ENCODE results near the gene UPP1. TPM values are rescaled to one million over a fixed set of nuclear protein-coding genes. Genes with fewer than 3 reads are reported as not detected.

Gene UPP1
- total and polyA plus RNA-seq, 4 donors, result 6.1 to 282 (median 82.9) TPM

DNA sequence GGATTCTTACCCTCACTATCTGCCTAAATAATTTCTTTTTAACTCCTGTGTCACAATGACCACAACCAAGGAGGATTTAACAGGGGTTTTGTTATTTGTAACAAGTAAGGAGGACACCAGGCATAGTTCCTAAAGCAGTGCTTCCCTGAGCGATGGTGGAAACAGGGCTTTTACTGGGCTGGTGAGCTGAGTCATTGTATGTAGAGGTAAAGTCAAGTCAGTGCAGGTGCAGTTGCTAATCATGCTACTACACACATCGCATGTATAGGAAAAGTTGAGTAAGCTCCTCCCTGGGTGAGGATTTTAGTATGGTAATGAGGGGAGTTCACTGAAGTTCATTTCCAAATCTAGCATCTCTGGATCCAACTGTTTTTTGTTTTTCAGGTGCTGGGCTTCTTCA, 59.2 kb downstream of the UPP1 start:
- Histone ChIP-seq H3K27me3 (ENCODE audit: control insufficient read depth in 3 of 3, insufficient read depth in 3 of 3, low read length in 2 of 3) (no peaks in the 10 kb centered on the region), H3K4me3 (no peak overlapping the region), H3K36me3 (ENCODE audit: control insufficient read depth in 4 of 4, insufficient read depth in 4 of 4, low read length in 4 of 4) (no peaks in the 10 kb centered on the region), H3K9ac (ENCODE audit: insufficient read depth in 1 of 2, low read length in 2 of 2) (no peak overlapping the region), H3K27ac (ENCODE audit: low read depth in 1 of 2, low read length in 1 of 2) (no peak overlapping the region), H3K9me3 (ENCODE audit: control insufficient read depth in 4 of 4, insufficient read depth in 3 of 4, low read length in 3 of 4) (peaks cover 0 to 7% (median 0%) of the 10 kb centered on the region in 4 donors), H3K4me1 (ENCODE audit: control insufficient read depth in 5 of 5, insufficient read depth in 5 of 5, low read length in 5 of 5) (no peaks in the 10 kb centered on the region)
- TF ChIP-seq, protein P1, sequence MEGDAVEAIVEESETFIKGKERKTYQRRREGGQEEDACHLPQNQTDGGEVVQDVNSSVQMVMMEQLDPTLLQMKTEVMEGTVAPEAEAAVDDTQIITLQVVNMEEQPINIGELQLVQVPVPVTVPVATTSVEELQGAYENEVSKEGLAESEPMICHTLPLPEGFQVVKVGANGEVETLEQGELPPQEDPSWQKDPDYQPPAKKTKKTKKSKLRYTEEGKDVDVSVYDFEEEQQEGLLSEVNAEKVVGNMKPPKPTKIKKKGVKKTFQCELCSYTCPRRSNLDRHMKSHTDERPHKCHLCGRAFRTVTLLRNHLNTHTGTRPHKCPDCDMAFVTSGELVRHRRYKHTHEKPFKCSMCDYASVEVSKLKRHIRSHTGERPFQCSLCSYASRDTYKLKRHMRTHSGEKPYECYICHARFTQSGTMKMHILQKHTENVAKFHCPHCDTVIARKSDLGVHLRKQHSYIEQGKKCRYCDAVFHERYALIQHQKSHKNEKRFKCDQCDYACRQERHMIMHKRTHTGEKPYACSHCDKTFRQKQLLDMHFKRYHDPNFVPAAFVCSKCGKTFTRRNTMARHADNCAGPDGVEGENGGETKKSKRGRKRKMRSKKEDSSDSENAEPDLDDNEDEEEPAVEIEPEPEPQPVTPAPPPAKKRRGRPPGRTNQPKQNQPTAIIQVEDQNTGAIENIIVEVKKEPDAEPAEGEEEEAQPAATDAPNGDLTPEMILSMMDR (IDR thresholded peaks at IDR 0.05; ENCODE audit: control extremely low read depth, extremely low read depth), result no peak
- DNase-seq (no peak), ATAC-seq (ENCODE audit: insufficient read depth, low FRiP score) (no peak)
- 89 to 94% methylated on average over 2 of the region's 2 CpGs for WGBS, 2 donors

DNA sequence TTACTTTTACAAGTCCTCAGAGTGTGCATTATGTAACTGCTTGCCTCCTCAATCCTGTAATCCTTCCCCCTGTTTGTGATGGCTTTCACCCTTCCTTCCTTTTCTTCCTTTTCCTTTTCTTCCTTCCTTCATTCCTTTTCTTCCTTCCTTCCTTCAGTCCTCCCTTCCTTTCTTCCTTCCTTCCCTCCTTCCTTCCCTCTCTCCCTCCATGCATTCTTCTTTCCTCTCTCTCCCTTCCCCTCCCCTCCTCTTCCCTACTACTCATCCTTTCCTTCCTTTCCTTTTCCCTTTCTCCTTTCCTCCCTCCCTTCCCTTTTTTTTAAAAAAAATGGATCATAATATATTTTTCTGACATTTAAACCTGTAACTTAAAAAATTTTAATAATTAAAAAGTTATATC, 60.0 kb downstream of the UPP1 start:
- Histone ChIP-seq H3K36me3 (ENCODE audit: control insufficient read depth in 4 of 4, insufficient read depth in 4 of 4, low read length in 4 of 4) (no peaks in the 10 kb centered on the region), H3K4me1 (ENCODE audit: control insufficient read depth in 5 of 5, insufficient read depth in 5 of 5, low read length in 5 of 5) (no peaks in the 10 kb centered on the region), H3K9ac (ENCODE audit: insufficient read depth in 1 of 2, low read length in 2 of 2) (no peak overlapping the region), H3K27ac (ENCODE audit: low read depth in 1 of 2, low read length in 1 of 2) (no peak overlapping the region), H3K27me3 (ENCODE audit: control insufficient read depth in 3 of 3, insufficient read depth in 3 of 3, low read length in 2 of 3) (no peaks in the 10 kb centered on the region), H3K9me3 (ENCODE audit: control insufficient read depth in 4 of 4, insufficient read depth in 3 of 4, low read length in 3 of 4) (peaks cover 0 to 7% (median 0%) of the 10 kb centered on the region in 4 donors), H3K4me3 (no peak overlapping the region)
- ATAC-seq (ENCODE audit: insufficient read depth, low FRiP score), result no peak
- TF ChIP-seq, protein P1 (IDR thresholded peaks at IDR 0.05; ENCODE audit: control extremely low read depth, extremely low read depth), result no peak
- DNase-seq, result no peak

DNA sequence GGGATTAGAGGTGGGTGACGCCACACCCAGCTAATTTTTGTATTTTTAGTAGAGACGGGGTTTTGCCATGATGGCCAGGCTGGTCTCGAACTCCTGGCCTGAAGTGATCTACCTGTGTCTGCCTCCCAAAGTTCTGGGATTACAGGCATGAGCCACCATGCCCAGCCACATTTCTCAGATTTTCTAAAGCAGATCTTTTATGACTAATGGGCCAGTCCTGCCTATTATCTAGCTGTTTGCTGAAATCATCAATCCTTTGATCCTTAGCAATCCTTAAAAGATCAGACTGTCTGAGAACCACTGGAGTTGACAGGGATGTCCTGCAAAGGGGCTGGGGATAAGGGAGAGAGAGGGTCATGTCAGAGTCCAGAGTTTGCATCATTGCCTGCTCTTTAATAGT, 61.0 kb downstream of the UPP1 start:
- no peaks in the 10 kb centered on the region for H3K27me3 ChIP-seq (ENCODE audit: control insufficient read depth in 3 of 3, insufficient read depth in 3 of 3, low read length in 2 of 3)
- H3K36me3 ChIP-seq (ENCODE audit: control insufficient read depth in 4 of 4, insufficient read depth in 4 of 4, low read length in 4 of 4), result no peaks in the 10 kb centered on the region
- DNase-seq (no peak), ATAC-seq (ENCODE audit: insufficient read depth, low FRiP score) (no peak)
- peaks cover 0 to 7% (median 0%) of the 10 kb centered on the region in 4 donors for H3K9me3 ChIP-seq (ENCODE audit: control insufficient read depth in 4 of 4, insufficient read depth in 3 of 4, low read length in 3 of 4)
- H3K4me1 ChIP-seq (ENCODE audit: control insufficient read depth in 5 of 5, insufficient read depth in 5 of 5, low read length in 5 of 5), result no peaks in the 10 kb centered on the region
- WGBS, 2 donors, result 94 to 95% methylated on average over 3 of the region's 3 CpGs
- H3K27ac ChIP-seq (ENCODE audit: low read depth in 1 of 2, low read length in 1 of 2), result no peak overlapping the region
- TF ChIP-seq, protein P1 (IDR thresholded peaks at IDR 0.05; ENCODE audit: control extremely low read depth, extremely low read depth), result no peak
- no peak overlapping the region for H3K4me3 ChIP-seq
- no peak overlapping the region for H3K9ac ChIP-seq (ENCODE audit: insufficient read depth in 1 of 2, low read length in 2 of 2)

DNA sequence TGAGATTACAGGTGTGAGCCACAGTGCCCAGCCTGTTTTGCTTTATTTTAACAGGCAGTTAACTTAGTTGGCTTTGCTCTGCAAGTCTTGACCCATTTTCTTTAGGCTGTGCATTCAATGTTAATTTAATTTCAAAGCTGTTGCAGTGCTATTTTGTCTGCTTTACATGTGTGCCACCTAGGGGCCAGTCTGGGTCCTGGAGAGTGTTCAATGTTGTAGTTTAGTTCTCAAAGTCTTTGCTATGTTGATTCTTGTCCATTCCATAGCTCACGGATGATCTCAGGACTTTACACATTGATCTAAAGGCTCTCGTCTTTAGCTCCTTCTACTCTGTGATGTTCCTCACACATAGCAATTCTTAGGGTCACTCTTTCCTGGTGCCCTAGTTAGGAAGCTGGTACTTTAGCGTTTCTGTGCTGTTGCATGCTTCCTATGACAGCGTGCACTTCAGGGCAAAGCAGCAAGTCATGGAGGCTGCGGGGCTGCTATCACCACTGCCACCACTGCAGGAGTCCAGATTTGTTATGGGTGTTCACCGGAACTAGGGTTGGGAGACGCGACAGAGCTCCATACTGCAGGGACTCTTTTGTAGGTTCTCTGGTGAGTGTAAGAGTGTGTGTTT, 65.8 kb downstream of the UPP1 start:
- DNase-seq, result peak in 2 of 3 donors; percentile 20 to 32
- WGBS, 2 donors, result 85 to 89% methylated on average over 8 of the region's 8 CpGs
- no peaks in the 10 kb centered on the region for H3K4me1 ChIP-seq (ENCODE audit: control insufficient read depth in 5 of 5, insufficient read depth in 5 of 5, low read length in 5 of 5)
- H3K9me3 ChIP-seq (ENCODE audit: control insufficient read depth in 4 of 4, insufficient read depth in 3 of 4, low read length in 3 of 4), result peaks cover 0 to 7% (median 0%) of the 10 kb centered on the region in 4 donors
- TF ChIP-seq, protein P1 (IDR thresholded peaks at IDR 0.05; ENCODE audit: control extremely low read depth, extremely low read depth), result peak; percentile 16
- H3K9ac ChIP-seq (ENCODE audit: insufficient read depth in 1 of 2, low read length in 2 of 2), result no peak overlapping the region
- no peak for ATAC-seq (ENCODE audit: insufficient read depth, low FRiP score)
- H3K27ac ChIP-seq (ENCODE audit: low read depth in 1 of 2, low read length in 1 of 2), result no peak overlapping the region
- no peaks in the 10 kb centered on the region for H3K36me3 ChIP-seq (ENCODE audit: control insufficient read depth in 4 of 4, insufficient read depth in 4 of 4, low read length in 4 of 4)
- no peaks in the 10 kb centered on the region for H3K27me3 ChIP-seq (ENCODE audit: control insufficient read depth in 3 of 3, insufficient read depth in 3 of 3, low read length in 2 of 3)
- H3K4me3 ChIP-seq, result no peak overlapping the region
